Tibial nerve (tissue), 4 donors: ENCODE data around the gene FASN. TPM values are rescaled to one million over a fixed set of nuclear protein-coding genes. Genes with fewer than 3 reads are reported as not detected.

Experiments
- DNase-seq, 2 donors: peaks; one replicate each; pipeline ENCODE4 v3.0.0-alpha.2; 2019; ENCODE audit warnings: low spot score in 2 of 2
- H3K27ac ChIP-seq, 4 donors: fragments of 200-600 bp; sonication (generic) in 3 of 4; one replicate each; pipeline ENCODE4 v1.5.1; 2017 to 2019; ENCODE audit warnings: mild to moderate bottlenecking in 1 of 4
- H3K27me3 ChIP-seq, 2 donors: fragments of 200-600 bp; sonication (generic) in 1 of 2; one replicate each; pipeline versions ENCODE4 v1.5.1 to v1.6.0; 2017 to 2019
- H3K36me3 ChIP-seq, 3 donors: fragments of 200-600 bp; sonication (generic); one replicate each; pipeline ENCODE4 v1.5.1; 2018 to 2019
- H3K4me1 ChIP-seq, 4 donors: fragments of 200-600 bp; sonication (generic) in 3 of 4; one replicate each; pipeline ENCODE4 v1.5.1; 2017 to 2019
- H3K4me3 ChIP-seq, 4 donors: fragments of 200-600 bp; sonication (generic) in 3 of 4; one replicate each; pipeline ENCODE4 v1.5.1; 2017 to 2019; ENCODE audit warnings: mild to moderate bottlenecking in 1 of 4, moderate library complexity in 1 of 4
- H3K9me3 ChIP-seq, 4 donors: fragments of 200-600 bp; sonication (generic) in 3 of 4; one replicate each; pipeline ENCODE4 v1.5.1; 2017 to 2019
- CTCF ChIP-seq, 5 experiments: fragments of 200-600 bp in 3 of 5; fragments of 450-650 bp in 2 of 5; sonication (generic) in 3 of 5; IDR thresholded peaks; one replicate each; pipeline ENCODE4 v1.5.1; 2016 to 2019; ENCODE audit warnings: antibody characterized with exemption in 5 of 5, mild to moderate bottlenecking in 3 of 5, moderate library complexity in 2 of 5
- EP300 ChIP-seq, 2 donors: sonication (generic); formaldehyde crosslinking; IDR thresholded peaks; one replicate each; pipeline ENCODE4 v1.6.1; 2017; ENCODE audit warnings: antibody characterized with exemption in 2 of 2, mild to moderate bottlenecking in 1 of 2
- POLR2A ChIP-seq, 2 donors: fragments of 450-650 bp; IDR thresholded peaks; one replicate each; pipeline ENCODE4 v1.6.1; 2017; ENCODE audit warnings: antibody characterized with exemption in 2 of 2, mild to moderate bottlenecking in 2 of 2, moderate library complexity in 2 of 2
- WGBS, 2 donors: methylation state at CpG; one replicate each; pipeline ENCODE4 v1.1.5; 2018; 5-methylcytosine and 5-hydroxymethylcytosine counted together
- total RNA-seq, 4 donors: library from RNA; depleted of rRNA; stranded (reverse); fragments of >200 nt; gene quantifications; one replicate each; pipeline ENCODE4 v1.1.0, GENCODE V29; 2016

FASN gene
- total RNA-seq, 4 donors from 2014 or later = 129 to 319 (median 160) TPM

GRCh38 chr17:82118168-82118814, 20.3 kb upstream of the FASN start:
- H3K9me3 ChIP-seq = no peaks in the 10 kb centered on the region
- no peaks in the 10 kb centered on the region for H3K27me3 ChIP-seq
- peak overlapping the region in 3 of 4 donors; percentile 37 to 82 (median 76) for H3K27ac ChIP-seq
- peaks cover 0 to 26% (median 0%) of the 10 kb centered on the region in 3 donors for H3K36me3 ChIP-seq
- TF ChIP-seq POLR2A (IDR thresholded peaks at IDR 0.05) (no peak), CTCF (IDR thresholded peaks at IDR 0.05) (no peak), EP300 (IDR thresholded peaks at IDR 0.05) (no peak)
- peaks cover 0 to 38% (median 13%) of the 10 kb centered on the region in 4 donors for H3K4me1 ChIP-seq
- DNase-seq = no peak
- 47 to 66% methylated on average over 13 to 18 of the region's 18 CpGs for WGBS, 2 donors
- H3K4me3 ChIP-seq = no peak overlapping the region

DNA sequence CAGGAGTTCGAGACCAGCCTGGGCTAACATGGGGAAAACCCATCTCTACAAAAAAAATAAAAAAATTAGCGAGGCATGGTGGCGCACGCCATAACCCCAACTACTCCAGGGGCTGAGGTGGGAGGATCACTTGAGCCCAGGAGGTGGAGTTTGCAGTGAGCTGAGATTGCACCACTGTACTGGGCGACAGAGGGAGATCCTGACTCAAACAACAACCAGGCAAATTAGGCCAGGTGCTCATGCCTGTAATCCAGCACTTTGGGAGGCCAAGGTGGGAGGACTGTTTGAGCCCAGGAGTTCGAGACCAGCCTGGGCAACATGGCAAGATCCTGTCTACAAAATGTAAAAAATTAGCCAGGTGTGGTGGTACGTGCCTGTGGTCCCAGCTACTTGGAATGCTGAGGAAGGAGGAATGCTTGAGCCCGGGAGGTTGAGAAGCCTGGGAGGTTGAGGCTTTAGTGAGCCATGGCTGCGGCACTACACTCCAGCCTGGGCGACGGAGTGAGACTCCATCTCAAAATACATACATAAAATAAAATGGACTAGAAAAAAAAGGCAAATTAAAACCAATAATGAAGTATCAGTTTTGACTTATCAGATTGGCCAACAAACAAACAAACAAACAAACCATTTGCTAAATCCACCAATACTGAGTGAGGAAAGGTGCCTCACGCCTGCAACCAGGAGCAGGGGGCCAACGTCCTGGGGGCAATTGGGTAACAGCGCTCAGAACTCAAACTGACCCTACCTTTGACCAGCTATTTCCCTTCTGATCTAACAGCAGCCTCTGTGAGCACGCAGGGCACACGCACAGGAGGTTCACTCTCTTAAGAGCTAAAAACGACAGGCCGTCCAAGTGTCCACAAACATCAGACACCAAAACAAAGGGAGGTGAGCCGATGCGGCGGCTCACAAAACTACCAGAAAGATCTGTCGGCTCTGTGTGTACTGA, 19.4 kb upstream of the FASN start:
- TF ChIP-seq POLR2A (IDR thresholded peaks at IDR 0.05) (no peak), EP300 (IDR thresholded peaks at IDR 0.05) (no peak), CTCF (IDR thresholded peaks at IDR 0.05) (no peak)
- no peaks in the 10 kb centered on the region for H3K27me3 ChIP-seq
- peaks cover 0 to 38% (median 13%) of the 10 kb centered on the region in 4 donors for H3K4me1 ChIP-seq
- peaks cover 0 to 32% (median 0%) of the 10 kb centered on the region in 3 donors for H3K36me3 ChIP-seq
- no peak overlapping the region for H3K4me3 ChIP-seq
- 84 to 86% methylated on average over 22 of the region's 22 CpGs for WGBS, 2 donors
- H3K27ac ChIP-seq = peak overlapping the region in 2 of 4 donors; percentile 76 to 82
- H3K9me3 ChIP-seq = no peaks in the 10 kb centered on the region
- no peak for DNase-seq

GRCh38 chr17:82116246-82116645, 18.2 kb upstream of the FASN start:
- Histone ChIP-seq H3K27me3 (no peaks in the 10 kb centered on the region), H3K9me3 (no peaks in the 10 kb centered on the region), H3K36me3 (peaks cover 0 to 37% (median 0%) of the 10 kb centered on the region in 3 donors), H3K4me1 (peaks cover 0 to 27% (median 13%) of the 10 kb centered on the region in 4 donors), H3K27ac (no peak overlapping the region), H3K4me3 (no peak overlapping the region)
- DNase-seq = no peak
- TF ChIP-seq EP300 (IDR thresholded peaks at IDR 0.05) (no peak), POLR2A (IDR thresholded peaks at IDR 0.05) (no peak), CTCF (IDR thresholded peaks at IDR 0.05) (no peak)
- 67 to 80% methylated on average over 2 to 6 of the region's 6 CpGs for WGBS, 2 donors

GRCh38 chr17:82114872-82115271, 16.8 kb upstream of the FASN start:
- Histone ChIP-seq H3K27me3 (no peaks in the 10 kb centered on the region), H3K4me3 (no peak overlapping the region), H3K36me3 (peaks cover 0 to 38% (median 0%) of the 10 kb centered on the region in 3 donors), H3K27ac (peak overlapping the region in 1 of 4 donors; percentile 13), H3K4me1 (peaks cover 0 to 24% (median 11%) of the 10 kb centered on the region in 4 donors), H3K9me3 (no peaks in the 10 kb centered on the region)
- TF ChIP-seq POLR2A (IDR thresholded peaks at IDR 0.05) (no peak), EP300 (IDR thresholded peaks at IDR 0.05) (no peak), CTCF (IDR thresholded peaks at IDR 0.05) (no peak)
- WGBS, 2 donors = 81 to 86% methylated on average over 9 of the region's 9 CpGs
- no peak for DNase-seq
